ENCODE results near the gene ACKR2. TPM values are rescaled to one million over a fixed set of nuclear protein-coding genes. Genes with fewer than 3 reads are reported as not detected.

Gene ACKR2
- total and polyA plus RNA-seq, 12 donors, result 0.15 to 2.1 (median 1.1) TPM

DNA sequence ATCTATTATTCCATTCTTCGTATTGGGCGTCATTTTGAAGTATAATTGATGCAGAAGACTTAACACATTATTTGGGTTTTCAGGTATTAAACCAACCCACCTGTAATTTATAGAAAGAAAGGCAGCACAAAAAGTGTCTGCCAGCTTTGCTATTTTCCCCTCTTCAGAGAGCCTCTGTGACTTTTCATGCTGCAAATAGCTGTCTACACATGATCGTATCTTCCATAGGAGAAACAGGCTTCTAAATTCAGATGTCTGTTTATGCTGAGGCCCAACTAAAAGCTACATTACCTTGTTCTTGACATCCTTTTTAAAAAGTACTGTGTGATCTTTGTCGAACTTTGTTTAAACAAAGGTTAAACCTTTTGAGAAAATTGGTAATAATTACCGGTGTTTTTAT lies 5.0 kb downstream of the ACKR2 start:
- 55 to 73% methylated on average over 5 of the region's 5 CpGs for WGBS, 2 donors
- peaks cover 0 to 30% (median 11%) of the 10 kb centered on the region in 9 donors for H3K4me1 ChIP-seq
- no peaks in the 10 kb centered on the region for H3K36me3 ChIP-seq
- no peaks in the 10 kb centered on the region for H3K9me3 ChIP-seq
- intact Hi-C loops (cut with DNase I), result no loop called here
- ATAC-seq (peak in 3 of 8 donors; percentile 57 to 62 (median 59)), DNase-seq (no peak)
- no peak overlapping the region for H3K4me3 ChIP-seq
- no peaks in the 10 kb centered on the region for H3K27me3 ChIP-seq
- TF ChIP-seq, protein P1, sequence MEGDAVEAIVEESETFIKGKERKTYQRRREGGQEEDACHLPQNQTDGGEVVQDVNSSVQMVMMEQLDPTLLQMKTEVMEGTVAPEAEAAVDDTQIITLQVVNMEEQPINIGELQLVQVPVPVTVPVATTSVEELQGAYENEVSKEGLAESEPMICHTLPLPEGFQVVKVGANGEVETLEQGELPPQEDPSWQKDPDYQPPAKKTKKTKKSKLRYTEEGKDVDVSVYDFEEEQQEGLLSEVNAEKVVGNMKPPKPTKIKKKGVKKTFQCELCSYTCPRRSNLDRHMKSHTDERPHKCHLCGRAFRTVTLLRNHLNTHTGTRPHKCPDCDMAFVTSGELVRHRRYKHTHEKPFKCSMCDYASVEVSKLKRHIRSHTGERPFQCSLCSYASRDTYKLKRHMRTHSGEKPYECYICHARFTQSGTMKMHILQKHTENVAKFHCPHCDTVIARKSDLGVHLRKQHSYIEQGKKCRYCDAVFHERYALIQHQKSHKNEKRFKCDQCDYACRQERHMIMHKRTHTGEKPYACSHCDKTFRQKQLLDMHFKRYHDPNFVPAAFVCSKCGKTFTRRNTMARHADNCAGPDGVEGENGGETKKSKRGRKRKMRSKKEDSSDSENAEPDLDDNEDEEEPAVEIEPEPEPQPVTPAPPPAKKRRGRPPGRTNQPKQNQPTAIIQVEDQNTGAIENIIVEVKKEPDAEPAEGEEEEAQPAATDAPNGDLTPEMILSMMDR (IDR thresholded peaks at IDR 0.05), result no peak
- H3K27ac ChIP-seq, result peak overlapping the region in 3 of 10 donors; percentile 2 to 37 (median 8)

DNA sequence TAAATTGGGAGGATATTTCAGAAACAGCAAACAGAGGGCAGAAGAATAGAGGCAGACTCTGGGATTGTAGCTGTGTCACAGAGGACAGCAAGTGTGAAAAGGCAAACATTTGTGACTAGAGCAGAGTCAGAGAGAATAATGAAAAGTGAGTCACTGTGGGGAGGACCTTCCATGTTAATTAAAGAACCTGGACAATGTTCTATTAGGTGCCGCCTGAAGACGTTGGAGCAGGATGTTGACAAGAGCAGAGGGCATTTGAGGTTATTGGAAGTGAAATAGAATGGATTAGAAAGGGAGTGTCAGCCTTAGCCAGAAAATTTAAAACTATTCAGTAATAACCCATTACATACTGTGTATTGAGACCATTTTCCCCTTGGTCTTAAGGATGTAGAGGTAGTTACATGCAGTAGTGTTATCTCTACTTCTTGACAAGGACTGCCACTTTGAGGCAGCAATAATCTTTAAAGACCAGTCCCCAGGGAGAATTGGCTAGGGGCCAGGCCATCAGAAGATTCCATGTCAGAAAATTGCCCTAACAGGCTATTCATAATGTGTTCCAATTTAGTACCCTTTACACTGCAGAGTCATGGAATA lies 5.8 kb downstream of the ACKR2 start:
- peaks cover 0 to 30% (median 11%) of the 10 kb centered on the region in 9 donors for H3K4me1 ChIP-seq
- no peaks in the 10 kb centered on the region for H3K27me3 ChIP-seq
- TF ChIP-seq, protein P1 (IDR thresholded peaks at IDR 0.05), result no peak
- 19 to 23% methylated on average over 2 of the region's 2 CpGs for WGBS, 2 donors
- no peaks in the 10 kb centered on the region for H3K36me3 ChIP-seq
- H3K9me3 ChIP-seq, result no peaks in the 10 kb centered on the region
- H3K4me3 ChIP-seq, result no peak overlapping the region
- ATAC-seq, result peak; percentile 23 to 87 (median 74)
- peak overlapping the region in 3 of 10 donors; percentile 2 to 37 (median 8) for H3K27ac ChIP-seq
- intact Hi-C loops (cut with DNase I), result no loop called here
- DNase-seq, result no peak

- H3K4me3 ChIP-seq, result no peak overlapping the region
- intact Hi-C loops (cut with DNase I), result no loop called here
- no peaks in the 10 kb centered on the region for H3K9me3 ChIP-seq
- H3K27me3 ChIP-seq, result no peaks in the 10 kb centered on the region
- no peaks in the 10 kb centered on the region for H3K36me3 ChIP-seq
- peaks cover 0 to 30% (median 11%) of the 10 kb centered on the region in 9 donors for H3K4me1 ChIP-seq
- DNase-seq (no peak), ATAC-seq (peak in 1 of 8 donors; percentile 32)
- WGBS, 2 donors, result 79 to 84% methylated on average over 2 of the region's 2 CpGs
- TF ChIP-seq, protein P1 (IDR thresholded peaks at IDR 0.05), result no peak
- no peak overlapping the region for H3K27ac ChIP-seq
These were observed 6.6 kb downstream of the ACKR2 start for GRCh38 chr3:42815826-42816225.

DNA sequence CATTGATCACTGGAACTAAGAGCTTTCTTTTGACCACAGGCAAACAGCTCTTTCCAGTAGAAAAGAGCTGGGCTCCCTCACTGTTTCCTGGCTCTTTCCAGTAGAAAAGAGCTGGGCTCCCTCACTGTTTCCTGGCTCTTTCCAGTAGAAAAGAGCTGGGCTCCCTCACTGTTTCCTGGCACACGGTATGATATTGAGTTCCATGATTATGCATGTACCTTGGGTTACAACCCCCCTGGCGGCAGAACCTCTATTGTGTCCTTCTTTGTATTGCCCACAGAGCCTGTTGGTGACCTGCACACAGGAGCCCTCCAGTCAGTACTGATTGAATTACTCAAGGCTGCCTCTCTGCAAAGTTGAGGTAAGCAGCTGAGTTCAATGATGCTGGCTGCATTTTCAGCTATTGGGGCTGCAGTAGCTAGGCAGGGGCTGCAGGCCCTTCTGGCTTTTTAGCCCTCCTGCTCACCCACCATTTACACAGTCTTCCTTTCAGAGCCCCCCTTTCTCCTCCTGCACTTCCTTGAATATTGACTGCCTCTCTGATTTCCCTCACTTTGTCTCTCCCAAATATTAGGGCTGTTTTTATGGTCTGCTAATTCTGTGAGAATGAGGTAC lies 10.2 kb downstream of the ACKR2 start:
- Histone ChIP-seq H3K36me3 (no peaks in the 10 kb centered on the region), H3K27me3 (no peaks in the 10 kb centered on the region), H3K9me3 (peaks cover 0 to 1% (median 0%) of the 10 kb centered on the region in 11 donors), H3K27ac (no peak overlapping the region), H3K4me3 (no peak overlapping the region), H3K4me1 (peaks cover 0 to 15% (median 10%) of the 10 kb centered on the region in 9 donors)
- WGBS, 2 donors, result 54 to 57% methylated on average over 2 of the region's 2 CpGs
- intact Hi-C loops (cut with DNase I), result no loop called here
- no peak for ATAC-seq
- DNase-seq, result no peak
- TF ChIP-seq, protein P1 (IDR thresholded peaks at IDR 0.05), result no peak
